H1 (cell line): ENCODE data around the gene ABHD14A. TPM values are rescaled to one million over a fixed set of nuclear protein-coding genes. Genes with fewer than 3 reads are reported as not detected.

Source experiments
- PHF8 ChIP-seq: fragments of 200-600 bp; sonication (generic); conservative IDR thresholded peaks from 2 replicates; pipeline ENCODE4 v1.7.1; 2012; ENCODE audit warnings: low read depth, mild to moderate bottlenecking, inconsistent platforms, low read length, moderate library complexity
- POLR2AphosphoS5 ChIP-seq: IDR thresholded peaks from 2 replicates; pipeline ENCODE4 v1.6.1; 2011; ENCODE audit warnings: low read depth, low read length
- polyA plus RNA-seq, 7 experiments: library from polyadenylated mRNA; depleted of rRNA in 3 of 7; stranded (reverse) in 5 of 7; unstranded in 2 of 7; fragments of >200 nt in 5 of 7; fragments of 200-250 nt in 2 of 7; gene quantifications; 1 replicate in 5 of 7; 2 replicates in 1 of 7; 4 replicates in 1 of 7; pipeline versions ENCODE4 v1.2.1 to v1.2.3, GENCODE V29; 2011 to 2013; ENCODE audit warnings: missing spikeins in 2 of 7, mixed read lengths in 2 of 7
- total RNA-seq: library from RNA; stranded (reverse); fragmentation: NEBNext Ultra II Directional; extraction: Animal tissue kit (Norgen Biotek cat#: 25700); gene quantifications from 2 replicates; pipeline ENCODE4 v1.2.1, GENCODE V29; 2021

The ABHD14A gene
- total and polyA plus RNA-seq, 2 of the 8 experiments (the other 6 are each of a cell fraction or from before 2014, with no cell fraction given), result 4.6 to 9.8 TPM

DNA sequence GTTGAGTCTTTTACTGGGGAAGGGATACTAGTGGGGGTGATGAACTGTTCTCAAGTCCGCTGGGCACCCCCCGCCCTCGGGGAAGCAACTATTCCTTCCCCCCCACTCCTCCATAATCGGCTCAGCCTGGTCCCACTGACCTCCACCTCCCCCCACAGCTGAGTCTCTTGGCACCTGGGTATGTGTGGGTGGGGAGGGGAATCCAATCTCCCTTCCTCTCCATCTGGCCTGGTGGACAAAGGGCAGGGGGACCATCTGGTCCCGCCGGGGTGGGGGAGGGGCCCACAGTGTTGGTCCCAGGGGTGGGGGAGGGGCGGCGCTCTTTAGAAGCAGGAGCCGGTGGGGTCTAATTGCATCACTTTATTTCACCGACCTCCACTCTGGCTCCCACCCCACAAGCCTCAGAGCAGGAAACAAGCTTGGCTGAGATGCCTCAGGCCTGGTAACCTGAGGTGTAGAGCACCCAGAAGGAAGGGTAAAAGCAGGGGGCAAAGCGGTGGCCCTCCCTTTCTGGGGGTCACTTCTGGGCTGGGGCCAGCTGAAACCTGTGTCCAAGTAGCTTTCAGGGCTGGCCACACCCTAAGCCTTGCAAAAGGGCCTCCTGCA is 6.6 kb upstream of the ABHD14A start (continued):
- TF ChIP-seq PHF8, result 0 out of 2 replicates have a peak, but pooled peaks have one; percentile 17
- TF ChIP-seq POLR2AphosphoS5, result peak; percentile 68; the same call in 1 of the 2 replicates
